Caco-2 (cell line): Measurements from ENCODE around the gene RASGRF2. TPM values are rescaled to one million over a fixed set of nuclear protein-coding genes. Genes with fewer than 3 reads are reported as not detected.

ENCODE experiments used
- BruUV-seq: library from RNA; stranded (reverse); fragments of 400-500 nt; replicated peaks from 2 replicates; lab custom pipeline; 2021; lab: Mats Ljungman, UMichigan
- CTCF ChIA-PET: fragments of 300-600 bp; sonication (Branson Sonifier 250); formaldehyde crosslinking; loops from one replicate; lab custom pipeline; 2022; ENCODE audit warnings: antibody characterized with exemption; lab: Charles Lee
- POLR2A ChIA-PET: fragments of 300-600 bp; sonication (Branson Sonifier 250); formaldehyde crosslinking; loops from one replicate; lab custom pipeline; 2022; ENCODE audit warnings: antibody characterized with exemption; lab: Charles Lee
- DNase-seq, 2 experiments: peaks; one replicate each; pipeline versions ENCODE4 v3.0.0 to v3.0.0-alpha.2; 2020 to 2022
- H3K27me3 ChIP-seq: replicated peaks from 2 replicates; pipeline ENCODE4 v1.6.0; 2011; ENCODE audit warnings: low read length; ENCODE audit not compliant: control insufficient read depth, insufficient read depth
- H3K36me3 ChIP-seq: 2 replicates; pipeline ENCODE4 v1.5.1; 2011; ENCODE audit warnings: low read length; ENCODE audit not compliant: control insufficient read depth, insufficient read depth
- H3K4me1 ChIP-seq: fragments of 250-450 bp; sonication (Bioruptor Pico); 2 replicates; pipeline ENCODE4 v1.5.1; 2020; ENCODE audit warnings: mild to moderate bottlenecking
- H3K4me3 ChIP-seq: 2 replicates; pipeline ENCODE4 v1.5.1; 2011; ENCODE audit warnings: low read depth, mild to moderate bottlenecking, control low read depth, low read length
- H3K9me3 ChIP-seq: fragments of 250-450 bp; sonication (Bioruptor Pico); 2 replicates; pipeline ENCODE4 v1.5.1; 2020; ENCODE audit warnings: mild to moderate bottlenecking, moderate library complexity
- H3K27ac Mint-ChIP-seq: one replicate; pipeline ENCODE4 v1.8.0; 2022; ENCODE audit warnings: mixed read lengths; ENCODE audit not compliant: unreplicated experiment
- H3K27me3 Mint-ChIP-seq: one replicate; pipeline ENCODE4 v1.8.0; 2022; ENCODE audit warnings: mixed read lengths; ENCODE audit not compliant: insufficient read depth, unreplicated experiment
- H3K36me3 Mint-ChIP-seq: one replicate; pipeline ENCODE4 v1.8.0; 2022; ENCODE audit warnings: mild to moderate bottlenecking, mixed read lengths; ENCODE audit not compliant: insufficient read depth, unreplicated experiment
- H3K4me1 Mint-ChIP-seq: one replicate; pipeline ENCODE4 v1.8.0; 2022; ENCODE audit warnings: low read depth, mixed read lengths; ENCODE audit not compliant: unreplicated experiment
- H3K4me3 Mint-ChIP-seq: one replicate; pipeline ENCODE4 v1.8.0; 2022; ENCODE audit warnings: mild to moderate bottlenecking, moderate library complexity, mixed read lengths; ENCODE audit not compliant: unreplicated experiment
- H3K9me3 Mint-ChIP-seq: one replicate; pipeline ENCODE4 v1.8.0; 2022; ENCODE audit warnings: mixed read lengths; ENCODE audit not compliant: unreplicated experiment
- intact Hi-C: fragments of 100-400 bp; cut with micrococcal nuclease; formaldehyde crosslinking; loops from one replicate; pipeline ENCODE4 v1.10.0; 2022; ENCODE audit not compliant: unreplicated experiment
- total RNA-seq: library from RNA; stranded (reverse); gene quantifications from 2 replicates; pipeline ENCODE4 v1.2.3, GENCODE V29; 2022
- TF ChIP-seq, protein P1 (sequence below), 2 experiments: fragments of 200-600 bp in 1 of 2; IDR thresholded peaks; 1 replicate in 1 of 2; 2 replicates in 1 of 2; pipeline versions ENCODE4 v1.5.1 to v1.8.0; 2011 to 2022; ENCODE audit warnings: antibody characterized with exemption in 1 of 2, control low read depth in 1 of 2, inconsistent platforms in 1 of 2, low read depth in 1 of 2, low read length in 1 of 2, mild to moderate bottlenecking in 1 of 2, moderate library complexity in 1 of 2; ENCODE audit not compliant: insufficient read depth in 1 of 2, severe bottlenecking in 1 of 2, unreplicated experiment in 1 of 2

Gene RASGRF2
- total RNA-seq, 1 experiment from 2014 or later: 23.1 TPM

DNA sequence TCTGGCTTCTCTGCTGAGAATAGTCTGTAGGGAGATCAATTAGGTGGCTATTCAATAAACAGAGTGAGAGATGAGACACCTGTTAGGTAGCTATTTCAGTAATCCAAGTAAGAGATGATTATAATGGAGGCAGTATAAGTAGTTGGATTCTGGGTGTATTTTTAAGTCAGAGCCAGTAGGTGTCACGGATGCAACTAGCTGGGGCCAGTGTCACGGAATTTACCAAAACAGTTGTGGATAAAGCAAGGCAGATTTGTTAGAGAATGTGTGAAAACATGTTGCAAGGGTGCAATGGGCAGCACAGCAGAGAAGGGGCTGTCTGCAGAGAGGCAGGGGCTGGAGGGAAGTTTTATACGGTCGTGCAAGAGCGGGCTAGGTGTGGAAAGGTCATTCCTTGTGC lies 114.9 kb downstream of the RASGRF2 start:
- POLR2A ChIA-PET: no interaction called here
- BruUV-seq: no TSS peak
- CTCF ChIA-PET: interaction anchor here (1.2 kb wide), 1 partner anchor 33 kb away, joined by 3 read pairs; no protein-coding TSS in a partner anchor

DNA sequence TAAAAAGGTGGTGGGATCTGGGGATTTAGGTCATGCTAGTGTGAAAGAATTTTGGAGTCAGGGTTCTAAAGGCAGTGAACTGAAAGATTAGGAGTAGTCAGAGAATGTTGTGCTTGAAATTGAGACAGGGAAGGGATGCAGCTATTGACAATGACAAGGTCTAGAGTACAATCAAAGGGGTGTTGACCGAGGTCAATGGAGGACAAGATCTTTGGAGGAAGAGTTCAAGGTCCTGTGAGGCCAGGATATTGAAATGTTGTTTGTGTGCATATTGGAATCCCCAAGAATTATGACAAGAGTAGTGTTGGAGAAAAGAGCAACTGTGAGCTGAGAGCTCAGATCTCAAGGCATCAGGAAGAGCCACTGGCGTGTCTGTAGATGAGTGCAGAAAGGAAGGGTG lies 116.9 kb downstream of the RASGRF2 start:
- Histone ChIP-seq H3K4me1 (no peaks in the 10 kb centered on the region), H3K27me3 (no peaks in the 10 kb centered on the region), H3K4me3 (no peak overlapping the region), H3K9me3 (no peaks in the 10 kb centered on the region), H3K36me3 (no peaks in the 10 kb centered on the region; the same call in 1 of the 2 replicates)
- no peak for DNase-seq
- CTCF ChIA-PET: no interaction called here
- no peak overlapping the region for H3K4me3 Mint-ChIP-seq
- no peak overlapping the region for H3K27ac Mint-ChIP-seq
- peaks cover 6% of the 10 kb centered on the region for H3K36me3 Mint-ChIP-seq
- POLR2A ChIA-PET: no interaction called here
- H3K9me3 Mint-ChIP-seq: no peaks in the 10 kb centered on the region
- no peaks in the 10 kb centered on the region for H3K27me3 Mint-ChIP-seq
- BruUV-seq: no TSS peak
- intact Hi-C loops: no loop called here
- TF ChIP-seq, protein P1, sequence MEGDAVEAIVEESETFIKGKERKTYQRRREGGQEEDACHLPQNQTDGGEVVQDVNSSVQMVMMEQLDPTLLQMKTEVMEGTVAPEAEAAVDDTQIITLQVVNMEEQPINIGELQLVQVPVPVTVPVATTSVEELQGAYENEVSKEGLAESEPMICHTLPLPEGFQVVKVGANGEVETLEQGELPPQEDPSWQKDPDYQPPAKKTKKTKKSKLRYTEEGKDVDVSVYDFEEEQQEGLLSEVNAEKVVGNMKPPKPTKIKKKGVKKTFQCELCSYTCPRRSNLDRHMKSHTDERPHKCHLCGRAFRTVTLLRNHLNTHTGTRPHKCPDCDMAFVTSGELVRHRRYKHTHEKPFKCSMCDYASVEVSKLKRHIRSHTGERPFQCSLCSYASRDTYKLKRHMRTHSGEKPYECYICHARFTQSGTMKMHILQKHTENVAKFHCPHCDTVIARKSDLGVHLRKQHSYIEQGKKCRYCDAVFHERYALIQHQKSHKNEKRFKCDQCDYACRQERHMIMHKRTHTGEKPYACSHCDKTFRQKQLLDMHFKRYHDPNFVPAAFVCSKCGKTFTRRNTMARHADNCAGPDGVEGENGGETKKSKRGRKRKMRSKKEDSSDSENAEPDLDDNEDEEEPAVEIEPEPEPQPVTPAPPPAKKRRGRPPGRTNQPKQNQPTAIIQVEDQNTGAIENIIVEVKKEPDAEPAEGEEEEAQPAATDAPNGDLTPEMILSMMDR (IDR thresholded peaks at IDR 0.05; ENCODE audit: insufficient read depth in 1 of 2, low read depth in 1 of 2, low read length in 1 of 2, severe bottlenecking in 1 of 2, unreplicated experiment in 1 of 2): no peak
- H3K4me1 Mint-ChIP-seq: no peaks in the 10 kb centered on the region

More for the DNA sequence above, 114.9 kb downstream of the RASGRF2 start:
- Histone ChIP-seq H3K4me3 (no peak overlapping the region), H3K4me1 (no peaks in the 10 kb centered on the region), H3K36me3 (no peaks in the 10 kb centered on the region; the same call in 1 of the 2 replicates), H3K9me3 (no peaks in the 10 kb centered on the region), H3K27me3 (no peaks in the 10 kb centered on the region)
- Mint-ChIP-seq H3K4me1 (no peaks in the 10 kb centered on the region), H3K27ac (no peak overlapping the region), H3K36me3 (peaks cover 6% of the 10 kb centered on the region), H3K4me3 (no peak overlapping the region), H3K27me3 (no peaks in the 10 kb centered on the region), H3K9me3 (no peaks in the 10 kb centered on the region)
- TF ChIP-seq, protein P1 (IDR thresholded peaks at IDR 0.05; ENCODE audit: insufficient read depth in 1 of 2, low read depth in 1 of 2, low read length in 1 of 2, severe bottlenecking in 1 of 2, unreplicated experiment in 1 of 2): no peak
- DNase-seq: no peak
- intact Hi-C loops: no loop called here

DNA sequence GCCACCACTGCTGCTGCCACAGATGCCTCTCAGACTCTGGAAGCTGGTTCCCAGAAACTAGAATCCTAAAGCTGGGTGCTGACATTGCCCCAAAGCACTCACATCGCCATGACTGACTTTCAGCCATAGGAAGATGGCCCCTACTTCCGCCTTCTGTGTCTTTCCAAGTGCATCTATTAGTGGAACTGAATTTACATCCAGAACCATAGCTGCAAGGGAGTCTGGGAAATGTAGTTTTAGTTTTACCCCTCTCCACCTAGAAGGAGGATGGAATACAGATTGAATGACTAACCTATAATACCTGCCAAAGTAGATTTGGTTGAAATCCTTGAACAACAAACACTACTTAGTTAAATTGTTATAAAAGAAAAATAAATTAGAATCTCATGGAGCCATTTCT lies 118.8 kb downstream of the RASGRF2 start:
- no peak for DNase-seq
- Histone ChIP-seq H3K9me3 (no peaks in the 10 kb centered on the region), H3K4me1 (no peaks in the 10 kb centered on the region), H3K36me3 (no peaks in the 10 kb centered on the region; the same call in 1 of the 2 replicates), H3K4me3 (no peak overlapping the region), H3K27me3 (no peaks in the 10 kb centered on the region)
- Mint-ChIP-seq H3K9me3 (no peaks in the 10 kb centered on the region), H3K36me3 (peaks cover 2% of the 10 kb centered on the region), H3K27ac (no peak overlapping the region), H3K4me1 (no peaks in the 10 kb centered on the region), H3K4me3 (no peak overlapping the region), H3K27me3 (no peaks in the 10 kb centered on the region)
- ChIA-PET POLR2A (no interaction called here), CTCF (no interaction called here)
- TF ChIP-seq, protein P1 (IDR thresholded peaks at IDR 0.05; ENCODE audit: insufficient read depth in 1 of 2, low read depth in 1 of 2, low read length in 1 of 2, severe bottlenecking in 1 of 2, unreplicated experiment in 1 of 2): no peak
- BruUV-seq: no TSS peak
- intact Hi-C loops: no loop called here
